ENCODE measurements around the gene GADD45B. TPM values are rescaled to one million over a fixed set of nuclear protein-coding genes. Genes with fewer than 3 reads are reported as not detected.
"Not testable (repeated sequence)": the region's sequence is repeated elsewhere in the genome, so short reads cannot be mapped to it uniquely, and the experiment has no call there.

Gene GADD45B
- total RNA-seq, 1 experiment from 2014 or later: 16.4 TPM

- Histone ChIP-seq H3K36me3 (ENCODE audit: insufficient read depth, low read length, poor library complexity, severe bottlenecking) (no peaks in the 10 kb centered on the region), H3K27me3 (replicated peaks; ENCODE audit: insufficient read depth, low read depth, low read length, poor library complexity) (no peaks in the 10 kb centered on the region), H3K4me3 (ENCODE audit: low read depth, low read length, poor library complexity, severe bottlenecking) (no peak overlapping the region), H3K27ac (ENCODE audit: low read depth, low read length, poor library complexity, severe bottlenecking) (peak overlapping the region; percentile 32), H3K9me3 (ENCODE audit: low read depth, low read length, poor library complexity, severe bottlenecking) (no peaks in the 10 kb centered on the region), H3K4me1 (ENCODE audit: insufficient read depth, low read length, poor library complexity, severe bottlenecking) (peaks cover 8% of the 10 kb centered on the region)
- intact Hi-C loops (cut with micrococcal nuclease; ENCODE audit: unreplicated experiment): no loop called here
- no TSS peak for BruUV-seq (replicated peaks)
- no peak for DNase-seq (ENCODE audit: low spot score)
- CTCF ChIA-PET: no interaction called here
- TF ChIP-seq EZH2 (IDR thresholded peaks at IDR 0.05; ENCODE audit: borderline replicate concordance, low read depth, low read length, poor library complexity, severe bottlenecking) (no peak), CTCF (conservative IDR thresholded peaks at IDR 0.05; ENCODE audit: low read depth, low read length) (no peak)
- POLR2A ChIA-PET (ENCODE audit: low non-redundant PET): interaction anchor here (0.6 to 0.9 kb wide), 2 partner anchors 28 to 40 kb away, joined by 5 to 10 read pairs; partner anchors contain the start of gene GADD45B
Observed at GRCh38 chr19:2503521-2504109, 27.7 kb downstream of the GADD45B start.

GRCh38 chr19:2506656-2507055 is 30.7 kb downstream of the GADD45B start:
- H3K4me1 ChIP-seq (ENCODE audit: insufficient read depth, low read length, poor library complexity, severe bottlenecking); POLR2A ChIA-PET (ENCODE audit: low non-redundant PET); H3K27me3 ChIP-seq (replicated peaks; ENCODE audit: insufficient read depth, low read depth, low read length, poor library complexity); BruUV-seq (replicated peaks); H3K36me3 ChIP-seq (ENCODE audit: insufficient read depth, low read length, poor library complexity, severe bottlenecking); H3K9me3 ChIP-seq (ENCODE audit: low read depth, low read length, poor library complexity, severe bottlenecking); DNase-seq (ENCODE audit: low spot score); H3K4me3 ChIP-seq (ENCODE audit: low read depth, low read length, poor library complexity, severe bottlenecking); intact Hi-C loops (cut with micrococcal nuclease; ENCODE audit: unreplicated experiment): not testable (repeated sequence)
- CTCF ChIA-PET: interaction anchor here (0.8 kb wide), 1 partner anchor 105 kb away, joined by 5 read pairs; no protein-coding TSS in a partner anchor
- H3K27ac ChIP-seq (ENCODE audit: low read depth, low read length, poor library complexity, severe bottlenecking): peak overlapping the region; percentile 83

GRCh38 chr19:2507109-2507508 is 31.2 kb downstream of the GADD45B start:
- no TSS peak for BruUV-seq (replicated peaks)
- H3K9me3 ChIP-seq (ENCODE audit: low read depth, low read length, poor library complexity, severe bottlenecking): no peaks in the 10 kb centered on the region
- no peak overlapping the region for H3K4me3 ChIP-seq (ENCODE audit: low read depth, low read length, poor library complexity, severe bottlenecking)
- intact Hi-C loops (cut with micrococcal nuclease; ENCODE audit: unreplicated experiment): no loop called here
- no peaks in the 10 kb centered on the region for H3K36me3 ChIP-seq (ENCODE audit: insufficient read depth, low read length, poor library complexity, severe bottlenecking)
- CTCF ChIA-PET: interaction anchor here (0.8 kb wide), 1 partner anchor 104 kb away, joined by 5 read pairs; no protein-coding TSS in a partner anchor
- peaks cover 10% of the 10 kb centered on the region for H3K4me1 ChIP-seq (ENCODE audit: insufficient read depth, low read length, poor library complexity, severe bottlenecking)
- DNase-seq (ENCODE audit: low spot score): peak; percentile 94
- POLR2A ChIA-PET (ENCODE audit: low non-redundant PET): no interaction called here
- no peak for TF ChIP-seq CTCF (conservative IDR thresholded peaks at IDR 0.05; ENCODE audit: low read depth, low read length)
- no peak for TF ChIP-seq EZH2 (IDR thresholded peaks at IDR 0.05; ENCODE audit: borderline replicate concordance, low read depth, low read length, poor library complexity, severe bottlenecking)
- H3K27ac ChIP-seq (ENCODE audit: low read depth, low read length, poor library complexity, severe bottlenecking): peak overlapping the region; percentile 83
- H3K27me3 ChIP-seq (replicated peaks; ENCODE audit: insufficient read depth, low read depth, low read length, poor library complexity): no peaks in the 10 kb centered on the region

DNA sequence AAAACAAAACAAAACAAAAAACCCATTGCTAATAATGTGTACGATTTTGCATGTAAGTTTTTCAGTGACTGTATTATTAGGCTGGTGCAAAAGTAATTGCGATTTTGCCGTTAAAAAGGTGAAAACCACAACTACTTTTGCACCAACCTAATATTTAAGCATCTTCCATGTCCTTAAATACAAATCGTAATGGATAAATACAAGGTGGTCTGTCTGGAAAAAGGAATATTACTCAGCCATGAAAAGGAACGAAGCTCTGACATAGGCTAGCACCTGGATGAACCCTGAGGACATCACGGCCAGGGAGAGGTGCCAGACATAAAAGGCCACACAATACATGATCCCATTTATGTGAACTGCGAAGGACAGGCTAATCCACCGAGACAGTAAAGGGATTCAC is 33.2 kb downstream of the GADD45B start:
- H3K4me1 ChIP-seq (ENCODE audit: insufficient read depth, low read length, poor library complexity, severe bottlenecking): peaks cover 15% of the 10 kb centered on the region
- intact Hi-C loops (cut with micrococcal nuclease; ENCODE audit: unreplicated experiment): no loop called here
- no peak for DNase-seq (ENCODE audit: low spot score)
- TF ChIP-seq EZH2 (IDR thresholded peaks at IDR 0.05; ENCODE audit: borderline replicate concordance, low read depth, low read length, poor library complexity, severe bottlenecking): no peak
- TF ChIP-seq CTCF (conservative IDR thresholded peaks at IDR 0.05; ENCODE audit: low read depth, low read length): no peak
- H3K27me3 ChIP-seq (replicated peaks; ENCODE audit: insufficient read depth, low read depth, low read length, poor library complexity): no peaks in the 10 kb centered on the region
- H3K9me3 ChIP-seq (ENCODE audit: low read depth, low read length, poor library complexity, severe bottlenecking): no peaks in the 10 kb centered on the region
- H3K4me3 ChIP-seq (ENCODE audit: low read depth, low read length, poor library complexity, severe bottlenecking): no peak overlapping the region
- no peaks in the 10 kb centered on the region for H3K36me3 ChIP-seq (ENCODE audit: insufficient read depth, low read length, poor library complexity, severe bottlenecking)
- ChIA-PET CTCF (no interaction called here), POLR2A (ENCODE audit: low non-redundant PET) (no interaction called here)
- no TSS peak for BruUV-seq (replicated peaks)
- no peak overlapping the region for H3K27ac ChIP-seq (ENCODE audit: low read depth, low read length, poor library complexity, severe bottlenecking)

Measured in A673 (cell line).